Esophagus muscularis mucosa (tissue), 4 donors: ENCODE results near the gene NBAS. TPM values are rescaled to one million over a fixed set of nuclear protein-coding genes. Genes with fewer than 3 reads are reported as not detected.
"Not testable (repeated sequence)": the region's sequence is repeated elsewhere in the genome, so short reads cannot be mapped to it uniquely, and the experiment has no call there.

Experiments used
- DNase-seq: peaks from one replicate; pipeline ENCODE4 v3.0.0-alpha.2; 2017; ENCODE audit errors: extremely low spot score
- H3K27ac ChIP-seq, 4 donors: fragments of 200-600 bp; sonication (generic); replicated peaks in 1 of 4; 1 replicate in 3 of 4; 2 replicates in 1 of 4; pipeline ENCODE4 v1.5.1; 2016 to 2019; ENCODE audit warnings: mild to moderate bottlenecking in 1 of 4
- H3K27me3 ChIP-seq, 4 donors: fragments of 200-600 bp; sonication (generic); one replicate each; pipeline versions ENCODE4 v1.5.1 to v1.6.0; 2016 to 2019
- H3K36me3 ChIP-seq, 4 donors: fragments of 200-600 bp; sonication (generic); one replicate each; pipeline ENCODE4 v1.5.1; 2016 to 2019
- H3K4me1 ChIP-seq, 4 donors: fragments of 200-600 bp; sonication (generic); one replicate each; pipeline ENCODE4 v1.5.1; 2016 to 2019
- H3K4me3 ChIP-seq, 4 donors: fragments of 200-600 bp; sonication (generic); 1 replicate in 2 of 4; 2 replicates in 2 of 4; pipeline ENCODE4 v1.5.1; 2016 to 2019; ENCODE audit warnings: mild to moderate bottlenecking in 4 of 4, moderate library complexity in 1 of 4
- H3K9me3 ChIP-seq, 4 donors: fragments of 200-600 bp; sonication (generic); 1 replicate in 3 of 4; 2 replicates in 1 of 4; pipeline ENCODE4 v1.5.1; 2016 to 2019
- CTCF ChIP-seq, 3 experiments: fragments of 200-600 bp in 2 of 3; fragments of 450-650 bp in 1 of 3; sonication (generic) in 2 of 3; IDR thresholded peaks; one replicate each; pipeline ENCODE4 v1.5.1; 2017 to 2019; ENCODE audit warnings: antibody characterized with exemption in 3 of 3, mild to moderate bottlenecking in 2 of 3, moderate library complexity in 1 of 3
- EP300 ChIP-seq: sonication (generic); formaldehyde crosslinking; IDR thresholded peaks from one replicate; pipeline ENCODE4 v1.6.1; 2017; ENCODE audit warnings: antibody characterized with exemption
- POLR2A ChIP-seq: fragments of 450-650 bp; IDR thresholded peaks from one replicate; pipeline ENCODE4 v1.6.1; 2017; ENCODE audit warnings: antibody characterized with exemption, moderate library complexity, mild to moderate bottlenecking, low read depth
- POLR2AphosphoS5 ChIP-seq, 2 donors: sonication (generic); formaldehyde crosslinking; IDR thresholded peaks; one replicate each; pipeline ENCODE4 v1.6.1; 2017; ENCODE audit warnings: antibody characterized with exemption in 2 of 2
- WGBS: methylation state at CpG from one replicate; pipeline ENCODE4 v1.1.5; 2018; 5-methylcytosine and 5-hydroxymethylcytosine counted together
- intact Hi-C: fragments of 100-400 bp; cut with DNase I; formaldehyde crosslinking; loops from one replicate; pipeline ENCODE4 v1.15.1; 2023
- total RNA-seq, 4 donors: library from RNA; depleted of rRNA; stranded (reverse); fragments of >200 nt; gene quantifications; one replicate each; pipeline versions ENCODE4 v1.1.0 to v1.2.1, GENCODE V29; 2016

NBAS gene
- total RNA-seq, 4 donors from 2014 or later = 39.2 to 43.6 (median 42.0) TPM

GRCh38 chr2:15507697-15508096 lies 53.4 kb downstream of the NBAS start:
- intact Hi-C loops = no loop called here
- 95% methylated on average over 3 of the region's 3 CpGs for WGBS
- no peaks in the 10 kb centered on the region for H3K9me3 ChIP-seq
- no peak overlapping the region for H3K4me3 ChIP-seq
- no peak for TF ChIP-seq EP300
- TF ChIP-seq POLR2A = no peak
- no peak for TF ChIP-seq CTCF (IDR thresholded peaks at IDR 0.05)
- no peak for TF ChIP-seq POLR2AphosphoS5 (IDR thresholded peaks at IDR 0.05)
- no peaks in the 10 kb centered on the region for H3K27me3 ChIP-seq
- no peak overlapping the region for H3K27ac ChIP-seq
- H3K36me3 ChIP-seq = peaks cover 13 to 66% (median 34%) of the 10 kb centered on the region in 4 donors
- DNase-seq = no peak
- no peaks in the 10 kb centered on the region for H3K4me1 ChIP-seq

GRCh38 chr2:15507061-15507460 lies 54.1 kb downstream of the NBAS start:
- intact Hi-C loops = no loop called here
- Histone ChIP-seq H3K4me3 (no peak overlapping the region), H3K36me3 (peaks cover 6 to 66% (median 35%) of the 10 kb centered on the region in 4 donors), H3K4me1 (no peaks in the 10 kb centered on the region), H3K27ac (no peak overlapping the region), H3K27me3 (no peaks in the 10 kb centered on the region), H3K9me3 (no peaks in the 10 kb centered on the region)
- no peak for DNase-seq
- 85% methylated on average over 1 of the region's 1 CpG for WGBS
- TF ChIP-seq POLR2AphosphoS5 (IDR thresholded peaks at IDR 0.05) (no peak), CTCF (IDR thresholded peaks at IDR 0.05) (no peak), POLR2A (no peak), EP300 (no peak)

DNA sequence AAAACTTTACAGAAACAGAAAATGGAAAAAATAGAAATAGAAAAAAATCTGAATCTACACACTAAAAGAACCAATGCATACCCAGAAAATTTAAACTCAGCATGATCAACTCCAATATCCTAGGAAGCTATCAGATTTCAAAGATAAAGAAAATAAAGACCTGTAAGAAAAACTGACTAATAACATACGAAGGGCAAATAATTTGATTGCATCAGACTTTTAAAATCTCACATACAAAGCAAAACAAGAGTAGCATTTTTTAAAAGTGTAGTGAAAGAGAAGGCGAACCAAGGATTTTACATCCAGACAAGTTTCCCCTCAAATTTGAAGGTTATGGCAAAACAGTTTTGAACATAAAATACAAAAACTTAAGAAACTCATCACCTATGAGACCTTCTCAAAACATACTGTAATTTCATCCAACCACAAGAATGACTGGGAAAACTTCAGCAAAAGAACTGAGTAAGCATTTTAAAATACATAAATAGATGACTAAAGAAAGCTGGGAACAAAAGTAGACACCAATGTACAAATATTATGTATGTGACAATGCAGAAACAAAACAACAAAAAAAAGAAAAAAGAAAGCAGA lies 54.8 kb downstream of the NBAS start:
- Histone ChIP-seq H3K4me1 (no peaks in the 10 kb centered on the region), H3K27me3 (no peaks in the 10 kb centered on the region), H3K36me3 (peaks cover 6 to 62% (median 36%) of the 10 kb centered on the region in 4 donors), H3K9me3 (no peaks in the 10 kb centered on the region), H3K4me3 (no peak overlapping the region), H3K27ac (no peak overlapping the region)
- no peak for TF ChIP-seq POLR2A
- no peak for TF ChIP-seq EP300
- TF ChIP-seq POLR2AphosphoS5 (IDR thresholded peaks at IDR 0.05) = no peak
- no peak for TF ChIP-seq CTCF (IDR thresholded peaks at IDR 0.05)
- no peak for DNase-seq
- intact Hi-C loops = no loop called here
- 93% methylated on average over 2 of the region's 2 CpGs for whole genome bisulfite sequencing

DNA sequence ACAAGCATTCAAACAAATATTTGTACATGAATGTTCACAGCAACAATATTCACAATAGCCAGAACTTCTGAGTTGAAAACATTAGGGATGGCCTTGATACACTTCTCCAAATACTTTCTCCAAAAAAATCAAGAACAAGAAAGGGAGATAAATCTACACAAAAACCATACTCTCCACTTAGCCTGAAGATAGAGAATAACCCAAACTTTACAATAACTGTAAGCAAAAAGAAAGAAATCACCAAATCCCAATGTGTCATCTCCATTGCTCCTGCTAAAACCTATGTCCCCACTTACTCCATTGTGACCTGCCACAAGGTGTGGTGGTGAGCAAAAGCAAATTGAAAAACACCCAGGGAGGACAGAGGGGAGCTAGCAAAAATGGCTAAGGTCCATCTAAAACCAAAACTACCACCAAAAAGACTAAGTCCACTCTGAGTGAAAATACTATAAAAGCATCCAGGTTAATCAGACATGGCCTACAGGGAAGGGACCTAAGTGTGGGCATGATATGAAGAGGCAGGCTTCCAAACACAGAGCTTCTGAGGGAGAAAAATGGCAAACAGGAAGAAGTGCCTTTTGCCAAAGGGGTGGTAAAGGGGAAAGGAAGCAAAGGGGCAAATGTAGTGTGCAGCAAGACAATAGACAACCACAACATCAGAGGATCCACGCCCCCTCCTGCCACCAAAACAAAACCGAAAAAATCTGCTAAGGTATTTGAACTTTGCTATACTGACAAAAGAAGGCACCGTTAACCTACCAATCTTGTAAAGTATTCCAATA lies 56.1 kb downstream of the NBAS start:
- H3K27me3 ChIP-seq = no peaks in the 10 kb centered on the region
- H3K9me3 ChIP-seq = no peaks in the 10 kb centered on the region
- no peak for DNase-seq
- no peak overlapping the region for H3K4me3 ChIP-seq
- WGBS = 94% methylated on average over 3 of the region's 3 CpGs
- no peak for TF ChIP-seq POLR2AphosphoS5 (IDR thresholded peaks at IDR 0.05)
- no peak for TF ChIP-seq CTCF (IDR thresholded peaks at IDR 0.05)
- TF ChIP-seq EP300 = no peak
- no peak for TF ChIP-seq POLR2A
- peaks cover 4 to 56% (median 29%) of the 10 kb centered on the region in 4 donors for H3K36me3 ChIP-seq
- H3K27ac ChIP-seq = no peak overlapping the region
- no peaks in the 10 kb centered on the region for H3K4me1 ChIP-seq
- intact Hi-C loops = no loop called here

- not testable (repeated sequence) for H3K27ac ChIP-seq, H3K9me3 ChIP-seq
- H3K36me3 ChIP-seq = peaks cover 0 to 47% (median 25%) of the 10 kb centered on the region in 4 donors
Observed at GRCh38 chr2:15499251-15499650, 61.9 kb downstream of the NBAS start.

More at GRCh38 chr2:15499251-15499650, 61.9 kb downstream of the NBAS start:
- 100% methylated on average over 1 of the region's 1 CpG for WGBS
- H3K4me1 ChIP-seq, intact Hi-C loops, H3K27me3 ChIP-seq, DNase-seq, H3K4me3 ChIP-seq: not testable (repeated sequence)
